GM12878 (cell line): ENCODE measurements around the gene FBLIM1. TPM values are rescaled to one million over a fixed set of nuclear protein-coding genes. Genes with fewer than 3 reads are reported as not detected.

Experiments
- ATAC-seq: fragments of 200-7000 bp; cut with Tn5 transposase; 3 replicates; pipeline ENCODE4 v1.9.1; 2020; ENCODE audit warnings: mild to moderate bottlenecking, moderate library complexity
- BruUV-seq: library from RNA; stranded (reverse); fragments of 400-500 nt; replicated peaks from 2 replicates; lab custom pipeline; 2021; lab: Mats Ljungman, UMichigan
- CTCF ChIA-PET: fragments of 300-600 bp; sonication (Branson Sonifier 250); formaldehyde crosslinking; extraction: SDS; loops from one replicate; lab custom pipeline; 2021; ENCODE audit warnings: inconsistent platforms; lab: Yijun Ruan, JAX
- POLR2A ChIA-PET: fragments of 350-600 bp; formaldehyde crosslinking; extraction: SDS; loops from one replicate; lab custom pipeline; 2021; ENCODE audit warnings: inconsistent platforms; lab: Charles Lee
- RAD21 ChIA-PET: fragments of 300-600 bp; sonication (Branson Sonifier 250); formaldehyde crosslinking; loops from one replicate; lab custom pipeline; 2023; ENCODE audit warnings: antibody characterized with exemption; ENCODE audit not compliant: unreplicated experiment; lab: Charles Lee
- SMC1A ChIA-PET: fragments of 300-600 bp; sonication (Branson Sonifier 250); formaldehyde crosslinking; loops from one replicate; lab custom pipeline; 2023; ENCODE audit not compliant: unreplicated experiment, uncharacterized antibody; lab: Charles Lee
- DNase-seq: peaks from one replicate; pipeline ENCODE4 v3.0.0-alpha.2; 2011; ENCODE audit warnings: low read depth, low spot score
- FAIRE-seq: peaks from 3 replicates; lab custom pipeline; 2011; peaks lifted over from hg19 to GRCh38; lab: Jason Lieb, UNC
- H2AFZ ChIP-seq: 2 replicates; pipeline ENCODE4 v1.6.0; 2011; ENCODE audit warnings: low read depth, low read length, control low read depth; ENCODE audit not compliant: control insufficient read depth
- H3K27ac ChIP-seq: 2 replicates; pipeline ENCODE4 v1.5.1; 2011; ENCODE audit warnings: control low read depth; ENCODE audit not compliant: control insufficient read depth, insufficient read depth
- H3K27me3 ChIP-seq, 2 experiments: replicated peaks in 1 of 2; 2 replicates each; pipeline versions ENCODE4 v1.6.0 to v1.6.1; 2011; ENCODE audit warnings: low read length in 1 of 2; ENCODE audit not compliant: control insufficient read depth in 2 of 2, insufficient read depth in 2 of 2
- H3K36me3 ChIP-seq, 2 experiments: 2 replicates each; pipeline ENCODE4 v1.5.1; 2011; ENCODE audit warnings: low read length in 1 of 2; ENCODE audit not compliant: control insufficient read depth in 2 of 2, insufficient read depth in 2 of 2
- H3K4me1 ChIP-seq: 2 replicates; pipeline ENCODE4 v1.6.1; 2011; ENCODE audit warnings: mild to moderate bottlenecking, low read length, moderate library complexity, mixed read lengths; ENCODE audit not compliant: control insufficient read depth, insufficient read depth
- H3K4me2 ChIP-seq: 2 replicates; pipeline ENCODE4 v1.6.0; 2011; ENCODE audit warnings: control low read depth; ENCODE audit not compliant: control insufficient read depth, insufficient read depth
- H3K4me3 ChIP-seq: fragments of 200-600 bp; sonication (generic); 2 replicates; pipeline ENCODE4 v1.5.1; 2016
- H3K79me2 ChIP-seq: 2 replicates; pipeline ENCODE4 v1.6.0; 2011; ENCODE audit warnings: low read length; ENCODE audit not compliant: control insufficient read depth, insufficient read depth
- H3K9ac ChIP-seq: 2 replicates; pipeline ENCODE4 v1.8.0; 2011; ENCODE audit warnings: low read length, control low read depth, mixed read lengths; ENCODE audit not compliant: control insufficient read depth, insufficient read depth
- H3K9me3 ChIP-seq: replicated peaks from 3 replicates; pipeline ENCODE4 v1.5.1; 2011; ENCODE audit warnings: mild to moderate bottlenecking, low read length; ENCODE audit not compliant: control insufficient read depth, insufficient read depth
- H4K20me1 ChIP-seq: 2 replicates; pipeline ENCODE4 v1.6.0; 2011; ENCODE audit not compliant: control insufficient read depth, insufficient read depth
- CUX1 ChIP-seq: IDR thresholded peaks from 2 replicates; pipeline ENCODE4 v1.6.1; 2012; ENCODE audit warnings: improper control_type of control experiment, low read depth, low read length; ENCODE audit not compliant: insufficient replicate concordance
- EGR1 ChIP-seq, 2 experiments: IDR thresholded peaks; 1 replicate in 1 of 2; 2 replicates in 1 of 2; pipeline ENCODE4 v1.6.1; 2011 to 2012; ENCODE audit warnings: low read depth in 2 of 2, low read length in 2 of 2, borderline replicate concordance in 1 of 2, mild to moderate bottlenecking in 1 of 2, moderate library complexity in 1 of 2
- FOXK2 ChIP-seq: fragments of 450-650 bp; IDR thresholded peaks from 2 replicates; pipeline ENCODE4 v1.6.1; 2017; ENCODE audit warnings: mild to moderate bottlenecking, moderate library complexity
- KAT2A ChIP-seq: conservative IDR thresholded peaks from 2 replicates; pipeline ENCODE4 v1.6.1; 2011; ENCODE audit warnings: low read depth, low read length; ENCODE audit not compliant: control insufficient read depth
- MLLT1 ChIP-seq: fragments of 450-650 bp; IDR thresholded peaks from 2 replicates; pipeline ENCODE4 v1.6.1; 2016; ENCODE audit warnings: mild to moderate bottlenecking
- MXI1 ChIP-seq: fragments of 150-350 bp; IDR thresholded peaks from 2 replicates; pipeline ENCODE4 v1.6.1; 2011; ENCODE audit warnings: low read depth, mild to moderate bottlenecking, inconsistent platforms, low read length, improper control_type of control experiment
- MYC ChIP-seq: IDR thresholded peaks from 2 replicates; pipeline ENCODE4 v1.6.1; 2011; ENCODE audit warnings: mild to moderate bottlenecking, low read length, moderate library complexity, inconsistent platforms; ENCODE audit not compliant: insufficient read depth, insufficient replicate concordance, insufficient read length, severe bottlenecking
- RB1 ChIP-seq: fragments of 450-650 bp; formaldehyde crosslinking; IDR thresholded peaks from 2 replicates; pipeline ENCODE4 v1.6.1; 2017; ENCODE audit warnings: mild to moderate bottlenecking, borderline replicate concordance
- WGBS: methylation state at CpG from one replicate; pipeline ENCODE4 v1.1.6; 2016; ENCODE audit warnings: low lambda C conversion rate; ENCODE audit not compliant: insufficient replicate concordance, insufficient coverage; ENCODE audit errors: missing lambda C conversion rate; 5-methylcytosine and 5-hydroxymethylcytosine counted together
- in situ Hi-C: fragments of 300-500 bp; cut with MboI; formaldehyde crosslinking; loops from 9 replicates; pipeline ENCODE4 v1.14.3; 2018; ENCODE audit warnings: mixed read lengths
- intact Hi-C: fragments of 100-400 bp; cut with micrococcal nuclease; formaldehyde crosslinking; loops from one replicate; pipeline ENCODE4 v1.14.2; 2022; ENCODE audit not compliant: unreplicated experiment
- polyA plus RNA-seq, 11 experiments: library from polyadenylated mRNA; depleted of rRNA in 4 of 11; unstranded in 6 of 11; stranded (reverse) in 5 of 11; fragments of >200 nt; fragmentation: Nextera tagmentation in 4 of 11; fragmentation: Illumina TruSeq in 1 of 11; extraction: Ambion mirVana in 4 of 11; extraction: Trizol in 1 of 11; gene quantifications; 1 replicate in 1 of 11; 2 replicates in 10 of 11; pipeline versions ENCODE4 v1.2.1 to v1.2.3, GENCODE V29; 2011 to 2016; ENCODE audit warnings: inconsistent platforms in 2 of 11, missing spikeins in 2 of 11, low read depth in 1 of 11
- total RNA-seq, 4 experiments: library from RNA; depleted of rRNA in 3 of 4; stranded (reverse); fragments of >200 nt in 3 of 4; fragmentation: Illumina TruSeq in 1 of 4; extraction: Trizol in 1 of 4; gene quantifications; 2 replicates each; pipeline versions ENCODE4 v1.2.1 to v1.2.3, GENCODE V29; 2013 to 2021

FBLIM1 gene
- total and polyA plus RNA-seq, 10 of the 15 experiments (the other 5 are each of a cell fraction or from before 2014, with no cell fraction given), result 0.03 to 0.13 TPM; not detected in 8

GRCh38 chr1:15738416-15739113 lies 20.0 kb upstream of the FBLIM1 start:
- Histone ChIP-seq H3K9ac (no peak overlapping the region), H3K4me2 (no peak overlapping the region), H4K20me1 (no peaks in the 10 kb centered on the region), H3K9me3 (no peaks in the 10 kb centered on the region), H2AFZ (no peak overlapping the region), H3K79me2 (no peaks in the 10 kb centered on the region), H3K4me3 (no peak overlapping the region), H3K27me3 (no peaks in the 10 kb centered on the region), H3K4me1 (no peaks in the 10 kb centered on the region), H3K27ac (no peak overlapping the region), H3K36me3 (peaks cover 0 to 3% of the 10 kb centered on the region in 2 experiments; a peak in 2 of 4 replicates)
- ChIA-PET RAD21 (interaction anchor here (2.4 kb wide), 1 partner anchor 142 kb away, joined by 8 read pairs; no protein-coding TSS in a partner anchor), CTCF (interaction anchor here (0.6 to 2.5 kb wide), 4 partner anchors 15 to 415 kb away, joined by 3 to 7 read pairs (median 4); no protein-coding TSS in a partner anchor), SMC1A (interaction anchor here (1.0 to 2.2 kb wide), 2 partner anchors 84 to 167 kb away, joined by 3 to 5 read pairs; no protein-coding TSS in a partner anchor), POLR2A (no interaction called here)
- FAIRE-seq, result no peak
- DNase-seq, result no peak
- TF ChIP-seq CUX1 (no peak), MLLT1 (no peak), FOXK2 (no peak), EGR1 (IDR thresholded peaks at IDR 0.05; ENCODE audit: borderline replicate concordance in 1 of 2, low read depth in 2 of 2, low read length in 2 of 2) (no peak), MXI1 (no peak), KAT2A (no peak), RB1 (no peak), MYC (no peak)
- in situ Hi-C loops, result no loop called here
- intact Hi-C loops, result no loop called here
- ATAC-seq, result no peak
- BruUV-seq, result no TSS peak
- WGBS, result 83% methylated on average over 14 of the region's 15 CpGs
